CD4-positive, alpha-beta T cell treated with Interferon gamma for 1 hour (primary cell): ENCODE results near the gene WASF2.
A peak's percentile ranks its signal among the peaks of the same experiment; 100 is the strongest.
"Not testable (repeated sequence)": the region's sequence is repeated elsewhere in the genome, so short reads cannot be mapped to it uniquely, and the experiment has no call there.

Source experiments
- DNase-seq: peaks from one replicate; pipeline ENCODE4 v3.0.0-alpha.2; 2020

WASF2 gene

GRCh38 chr1:27414091-27414490 is 75.9 kb downstream of the WASF2 start:
- no peak for DNase-seq

- DNase-seq, result no peak
These were observed 77.0 kb downstream of the WASF2 start for GRCh38 chr1:27413004-27413403.

GRCh38 chr1:27412502-27412901 is 77.5 kb downstream of the WASF2 start:
- no peak for DNase-seq

- DNase-seq, result no peak
These were observed 79.3 kb downstream of the WASF2 start for GRCh38 chr1:27410709-27411108.

GRCh38 chr1:27409669-27410068 is 80.3 kb downstream of the WASF2 start:
- DNase-seq, result no peak

- no peak for DNase-seq
These were observed 81.8 kb downstream of the WASF2 start for GRCh38 chr1:27408151-27408550.

- not testable (repeated sequence) for DNase-seq
These were observed 83.2 kb downstream of the WASF2 start for GRCh38 chr1:27406791-27407190.

GRCh38 chr1:27406362-27406680 is 83.6 kb downstream of the WASF2 start:
- no peak for DNase-seq

GRCh38 chr1:27405598-27406361 is 84.2 kb downstream of the WASF2 start:
- DNase-seq, result not testable (repeated sequence)

GRCh38 chr1:27405074-27405473 is 84.9 kb downstream of the WASF2 start:
- no peak for DNase-seq

GRCh38 chr1:27403931-27404330 is 86.0 kb downstream of the WASF2 start:
- DNase-seq, result no peak

- DNase-seq, result peak; percentile 51
These were observed 86.8 kb downstream of the WASF2 start for GRCh38 chr1:27403065-27403726.

- peak; percentile 42 for DNase-seq
These were observed 87.6 kb downstream of the WASF2 start for GRCh38 chr1:27402349-27402754.

GRCh38 chr1:27400963-27401341 is 89.0 kb downstream of the WASF2 start:
- DNase-seq, result no peak

- no peak for DNase-seq
These were observed 89.6 kb downstream of the WASF2 start for GRCh38 chr1:27400082-27400962.

- DNase-seq, result no peak
These were observed 90.5 kb downstream of the WASF2 start for GRCh38 chr1:27399251-27400025.

GRCh38 chr1:27398405-27399149 is 91.4 kb downstream of the WASF2 start:
- no peak for DNase-seq

- DNase-seq, result no peak
These were observed 92.2 kb downstream of the WASF2 start for GRCh38 chr1:27397749-27398148.

GRCh38 chr1:27397110-27397509 is 92.9 kb downstream of the WASF2 start:
- DNase-seq, result no peak

GRCh38 chr1:27395441-27396195 is 94.3 kb downstream of the WASF2 start:
- DNase-seq, result peak; percentile 82

GRCh38 chr1:27394925-27395324 is 95.0 kb downstream of the WASF2 start:
- DNase-seq, result no peak
